Endothelial cell of umbilical vein (primary cell): ENCODE data around the gene CUX1. TPM values are rescaled to one million over a fixed set of nuclear protein-coding genes. Genes with fewer than 3 reads are reported as not detected.

Source experiments
- BruUV-seq: library from RNA; stranded (reverse); fragments of 400-500 nt; replicated peaks from 2 replicates; lab custom pipeline; 2021; lab: Mats Ljungman, UMichigan
- CTCF ChIA-PET: fragments of 300-600, 350-600 bp; sonication (Branson Sonifier 250); formaldehyde crosslinking; loops from one replicate; lab custom pipeline; 2021; ENCODE audit warnings: antibody characterized with exemption, inconsistent platforms; lab: Charles Lee
- POLR2A ChIA-PET: fragments of 300-600, 350-600 bp; sonication (Branson Sonifier 250); formaldehyde crosslinking; loops from one replicate; lab custom pipeline; 2021; ENCODE audit warnings: antibody characterized with exemption, inconsistent platforms; lab: Charles Lee
- DNase-seq: peaks from one replicate; pipeline ENCODE4 v3.0.0-alpha.2; 2011; ENCODE audit warnings: low read depth, low spot score
- FAIRE-seq: peaks from 2 replicates; lab custom pipeline; 2011; peaks lifted over from hg19 to GRCh38; lab: Jason Lieb, UNC
- H2AFZ ChIP-seq: 2 replicates; pipeline ENCODE4 v1.6.0; 2012; ENCODE audit warnings: low read depth, low read length, control low read depth, inconsistent platforms
- H3K27ac ChIP-seq: 2 replicates; pipeline ENCODE4 v1.5.1; 2011; ENCODE audit warnings: low read depth, mild to moderate bottlenecking, control low read depth, low read length, moderate library complexity; ENCODE audit not compliant: insufficient read depth
- H3K27me3 ChIP-seq, 2 experiments: 2 replicates each; pipeline versions ENCODE4 v1.6.0 to v1.6.1; 2011; ENCODE audit warnings: low read length in 2 of 2, mixed read lengths in 1 of 2; ENCODE audit not compliant: control insufficient read depth in 2 of 2, insufficient read depth in 2 of 2
- H3K36me3 ChIP-seq, 2 experiments: 2 replicates in 1 of 2; 3 replicates in 1 of 2; pipeline ENCODE4 v1.5.1; 2011; ENCODE audit warnings: low read length in 2 of 2, mild to moderate bottlenecking in 1 of 2, moderate library complexity in 1 of 2; ENCODE audit not compliant: control insufficient read depth in 2 of 2, insufficient read depth in 2 of 2; ENCODE audit errors: extremely low read depth in 1 of 2
- H3K4me1 ChIP-seq: 3 replicates; pipeline ENCODE4 v1.5.1; 2011; ENCODE audit warnings: mild to moderate bottlenecking, low read length; ENCODE audit not compliant: control insufficient read depth, insufficient read depth; ENCODE audit errors: extremely low read depth
- H3K4me2 ChIP-seq: 2 replicates; pipeline ENCODE4 v1.6.1; 2011; ENCODE audit warnings: low read length, control low read depth, mixed read lengths; ENCODE audit not compliant: insufficient read depth
- H3K4me3 ChIP-seq, 3 experiments: fragments of 200-600 bp in 1 of 3; sonication (generic), shearing (Covaris generic) in 1 of 3; replicated peaks in 1 of 3; 2 replicates each; pipeline ENCODE4 v1.5.1; 2011 to 2016; ENCODE audit warnings: control low read depth in 3 of 3, low read length in 3 of 3, mild to moderate bottlenecking in 2 of 3, inconsistent platforms in 1 of 3, low read depth in 1 of 3, moderate library complexity in 1 of 3; ENCODE audit not compliant: insufficient read depth in 1 of 3
- H3K79me2 ChIP-seq: 2 replicates; pipeline ENCODE4 v1.6.0; 2012; ENCODE audit warnings: low read length, inconsistent platforms; ENCODE audit not compliant: control insufficient read depth, insufficient read depth
- H3K9ac ChIP-seq: replicated peaks from 2 replicates; pipeline ENCODE3; 2011; ENCODE audit warnings: low read length, control low read depth; ENCODE audit not compliant: insufficient read depth; ENCODE audit errors: extremely low read depth
- H3K9me1 ChIP-seq: replicated peaks from 3 replicates; pipeline ENCODE4 v1.6.0; 2011; ENCODE audit warnings: mild to moderate bottlenecking, low read length; ENCODE audit not compliant: control insufficient read depth, insufficient read depth; ENCODE audit errors: extremely low read depth
- H3K9me3 ChIP-seq: replicated peaks from 2 replicates; pipeline ENCODE4 v1.5.1; 2012; ENCODE audit warnings: low read length, inconsistent platforms; ENCODE audit not compliant: control insufficient read depth, insufficient read depth
- H4K20me1 ChIP-seq: replicated peaks from 2 replicates; pipeline ENCODE3; 2011; ENCODE audit warnings: mild to moderate bottlenecking, low read length; ENCODE audit not compliant: control insufficient read depth, insufficient read depth; ENCODE audit errors: extremely low read depth
- CTCF ChIP-seq, 2 donors: IDR thresholded peaks; 1 replicate in 1 of 2; 2 replicates in 1 of 2; pipeline ENCODE4 v1.5.1; 2011; ENCODE audit warnings: low read length in 2 of 2, mild to moderate bottlenecking in 2 of 2, moderate library complexity in 2 of 2, control low read depth in 1 of 2, inconsistent platforms in 1 of 2, low read depth in 1 of 2; ENCODE audit not compliant: insufficient read depth in 1 of 2; ENCODE audit errors: extremely low read depth in 1 of 2
- EZH2 ChIP-seq: IDR thresholded peaks from 2 replicates; pipeline ENCODE4 v1.6.1; 2012; ENCODE audit warnings: borderline replicate concordance, low read depth, mild to moderate bottlenecking, moderate library complexity, low read length, inconsistent platforms; ENCODE audit not compliant: severe bottlenecking
- FOS ChIP-seq: IDR thresholded peaks from 2 replicates; pipeline ENCODE4 v1.6.1; 2011; ENCODE audit warnings: mild to moderate bottlenecking, low read length, moderate library complexity, borderline replicate concordance; ENCODE audit not compliant: insufficient read depth
- GATA2 ChIP-seq: IDR thresholded peaks from 2 replicates; pipeline ENCODE4 v1.7.0; 2011; ENCODE audit warnings: low read depth, mild to moderate bottlenecking, moderate library complexity, mixed read lengths, low read length; ENCODE audit not compliant: insufficient read length, insufficient read depth
- JUN ChIP-seq: IDR thresholded peaks from 2 replicates; pipeline ENCODE4 v1.6.1; 2011; ENCODE audit warnings: borderline replicate concordance, low read depth; ENCODE audit not compliant: insufficient read length, insufficient read depth
- MAX ChIP-seq: IDR thresholded peaks from 2 replicates; pipeline ENCODE4 v1.6.1; 2011; ENCODE audit not compliant: insufficient read depth, insufficient read length
- MYC ChIP-seq: IDR thresholded peaks from one replicate; pipeline ENCODE4 v1.6.1; 2011; ENCODE audit warnings: mild to moderate bottlenecking, low read depth, low read length
- POLR2A ChIP-seq: IDR thresholded peaks from 2 replicates; pipeline ENCODE4 v1.6.1; 2012; ENCODE audit warnings: low read depth, mild to moderate bottlenecking, control low read depth, low read length
- POLR2AphosphoS5 ChIP-seq: IDR thresholded peaks from 2 replicates; pipeline ENCODE4 v1.6.1; 2012; ENCODE audit warnings: low read depth, mild to moderate bottlenecking, control low read depth, low read length, moderate library complexity; ENCODE audit not compliant: insufficient read depth
- dilution Hi-C: fragments of 300-500 bp; cut with MboI; formaldehyde crosslinking; loops from one replicate; pipeline ENCODE4 v1.15.0; 2019; ENCODE audit warnings: low sequenced_read_pairs; ENCODE audit not compliant: extremely low pct_ligation_motif_present
- intact Hi-C: fragments of 100-400 bp; cut with micrococcal nuclease; formaldehyde crosslinking; loops from one replicate; pipeline ENCODE4 v1.10.0; 2022
- polyA plus RNA-seq, 4 experiments: library from polyadenylated mRNA; depleted of rRNA in 3 of 4; stranded (reverse) in 3 of 4; unstranded in 1 of 4; fragments of >200 nt; gene quantifications; 2 replicates each; pipeline versions ENCODE4 v1.2.1 to v1.2.3, GENCODE V29; 2011 to 2012; ENCODE audit warnings: missing spikeins in 1 of 4
- total RNA-seq: library from RNA; stranded (reverse); gene quantifications from 2 replicates; pipeline ENCODE4 v1.2.3, GENCODE V29; 2021

Gene CUX1
- total and polyA plus RNA-seq, 2 donors (not counting 3 experiments of a cell fraction or from before 2014, with no cell fraction given), result 13.8 to 49.8 TPM

GRCh38 chr7:101996131-101996691 lies 178.8 kb downstream of the CUX1 start:
- POLR2A ChIA-PET, result no interaction called here
- Histone ChIP-seq H3K9me3 (no peaks in the 10 kb centered on the region), H3K36me3 (no peaks in the 10 kb centered on the region), H2AFZ (no peak overlapping the region), H3K4me1 (no peaks in the 10 kb centered on the region), H3K9me1 (no peaks in the 10 kb centered on the region), H3K79me2 (no peaks in the 10 kb centered on the region), H3K27ac (no peak overlapping the region), H4K20me1 (no peaks in the 10 kb centered on the region), H3K9ac (no peak overlapping the region), H3K4me2 (no peak overlapping the region), H3K4me3 (no peak overlapping the region), H3K27me3 (no peaks in the 10 kb centered on the region)
- DNase-seq (no peak), FAIRE-seq (no peak)
- BruUV-seq, result no TSS peak
- TF ChIP-seq GATA2 (no peak), JUN (no peak), MAX (no peak), POLR2AphosphoS5 (no peak), POLR2A (no peak), MYC (no peak), CTCF (IDR thresholded peaks at IDR 0.05; ENCODE audit: extremely low read depth in 1 of 2, insufficient read depth in 1 of 2, low read depth in 1 of 2, low read length in 2 of 2) (no peak), EZH2 (no peak), FOS (no peak)
- CTCF ChIA-PET, result no interaction called here
- intact Hi-C loops, result no loop called here
- dilution Hi-C loops, result no loop called here
